Measurements from ENCODE around the gene SYTL3.

Gene SYTL3

DNA sequence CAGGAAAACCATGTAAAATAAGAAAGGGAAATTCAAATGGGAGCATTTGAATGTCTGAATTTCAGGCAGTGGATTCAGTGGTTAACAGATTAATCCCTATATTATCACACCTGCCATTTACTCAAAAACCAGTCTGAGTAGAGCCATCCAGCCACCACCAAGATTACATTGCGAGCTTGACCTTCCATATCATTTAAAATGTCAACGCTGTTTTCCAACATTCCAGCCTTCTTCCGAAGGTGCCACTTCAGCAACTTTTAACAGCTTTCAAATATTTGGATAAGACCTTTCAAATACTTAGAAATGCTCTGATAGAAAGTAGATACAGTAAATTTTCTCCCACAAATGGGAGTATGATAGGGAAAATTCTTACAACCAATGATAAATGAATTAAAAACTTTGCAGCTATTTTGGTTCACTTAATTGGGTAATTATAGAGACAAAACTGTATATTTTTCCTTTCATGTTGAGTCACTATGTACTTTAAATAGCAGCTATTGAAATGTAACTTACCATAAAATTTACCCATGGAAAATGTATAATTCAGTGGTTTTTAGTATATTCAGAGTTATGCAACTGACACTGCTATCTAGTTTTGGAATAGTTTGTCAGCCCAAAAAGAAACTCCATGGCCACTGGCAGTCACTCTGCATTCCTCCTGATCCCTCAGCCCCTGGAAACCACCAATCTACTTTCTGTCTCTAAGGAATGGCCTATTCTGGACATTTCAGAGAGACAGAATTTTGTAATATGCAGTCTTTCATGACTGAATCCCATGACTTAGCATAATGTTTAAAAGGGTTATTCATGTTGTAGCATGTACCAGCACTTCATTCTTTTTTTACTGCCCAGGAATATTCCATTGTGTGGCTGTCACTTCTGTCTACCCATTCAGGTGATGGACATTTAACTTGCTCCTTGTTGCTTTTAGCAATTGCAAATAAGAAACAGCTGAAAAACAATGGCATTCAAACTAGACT, 147.8 kb downstream of the SYTL3 start:
- TF ChIP-seq GATA1 (IDR thresholded peaks at IDR 0.05; ENCODE audit: low read depth, low read length) (no peak), POLR2A (IDR thresholded peaks at IDR 0.05; ENCODE audit: low read length) (no peak)
- DNase-seq, result no peak

DNA sequence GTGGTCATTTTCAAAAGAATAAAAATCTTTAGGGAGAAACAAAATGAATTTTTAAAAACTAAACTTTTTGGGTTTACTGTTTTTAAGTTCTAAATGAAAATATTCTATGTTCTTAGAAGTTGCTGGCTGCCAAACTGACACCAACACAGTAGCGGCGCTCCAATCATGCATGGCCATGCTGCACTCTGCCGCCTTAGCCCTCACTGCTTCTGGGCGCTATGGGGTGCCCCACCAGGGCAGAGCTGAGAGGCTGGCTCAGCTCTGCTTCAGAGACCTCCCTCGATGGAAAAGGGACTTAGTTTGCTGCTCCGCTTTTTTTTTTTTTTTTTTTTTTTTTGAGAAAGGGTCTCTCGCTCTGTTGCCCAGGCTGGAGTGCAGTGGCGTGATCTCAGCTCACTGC, 148.5 kb downstream of the SYTL3 start:
- DNase-seq, result no peak
- TF ChIP-seq POLR2A (IDR thresholded peaks at IDR 0.05; ENCODE audit: low read length), result no peak
- TF ChIP-seq GATA1 (IDR thresholded peaks at IDR 0.05; ENCODE audit: low read depth, low read length), result no peak

DNA sequence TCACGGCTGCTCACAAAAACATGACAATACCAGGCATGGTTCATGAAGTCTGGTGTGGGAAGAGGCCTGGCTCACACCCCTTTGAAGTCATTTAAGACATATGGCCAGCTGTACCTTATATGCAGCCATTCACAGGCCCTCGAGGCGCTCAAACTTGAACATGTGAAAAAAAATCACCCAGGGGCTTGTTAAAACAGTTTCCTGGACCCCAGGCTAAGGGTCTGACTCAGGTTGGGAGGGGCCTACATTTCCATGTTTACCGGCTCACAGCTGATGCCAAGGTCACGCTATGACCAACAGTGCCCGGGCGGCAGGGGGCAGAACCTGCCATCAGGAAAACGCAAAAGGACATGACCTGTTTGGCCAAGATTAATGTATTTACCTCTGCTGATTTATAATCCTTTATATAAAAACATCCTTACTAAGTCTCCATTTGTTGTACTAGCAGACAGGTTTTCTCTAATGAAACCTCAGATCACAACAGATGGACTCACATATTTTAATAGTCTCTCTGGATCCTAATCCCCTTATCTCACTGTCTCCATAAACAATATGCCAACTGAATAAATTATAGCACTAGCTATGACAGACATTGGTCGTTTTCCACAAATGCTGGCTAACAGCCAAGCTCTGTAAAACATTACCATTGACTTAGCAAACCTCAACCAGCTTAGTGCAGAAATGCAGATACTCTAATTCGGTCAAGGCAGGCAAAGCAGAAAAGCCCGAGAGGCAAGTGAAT, 149.4 kb downstream of the SYTL3 start:
- DNase-seq, result peak; percentile 22 to 25
- no peak for TF ChIP-seq GATA1 (IDR thresholded peaks at IDR 0.05; ENCODE audit: low read depth, low read length)
- TF ChIP-seq POLR2A (IDR thresholded peaks at IDR 0.05; ENCODE audit: low read length), result no peak

DNA sequence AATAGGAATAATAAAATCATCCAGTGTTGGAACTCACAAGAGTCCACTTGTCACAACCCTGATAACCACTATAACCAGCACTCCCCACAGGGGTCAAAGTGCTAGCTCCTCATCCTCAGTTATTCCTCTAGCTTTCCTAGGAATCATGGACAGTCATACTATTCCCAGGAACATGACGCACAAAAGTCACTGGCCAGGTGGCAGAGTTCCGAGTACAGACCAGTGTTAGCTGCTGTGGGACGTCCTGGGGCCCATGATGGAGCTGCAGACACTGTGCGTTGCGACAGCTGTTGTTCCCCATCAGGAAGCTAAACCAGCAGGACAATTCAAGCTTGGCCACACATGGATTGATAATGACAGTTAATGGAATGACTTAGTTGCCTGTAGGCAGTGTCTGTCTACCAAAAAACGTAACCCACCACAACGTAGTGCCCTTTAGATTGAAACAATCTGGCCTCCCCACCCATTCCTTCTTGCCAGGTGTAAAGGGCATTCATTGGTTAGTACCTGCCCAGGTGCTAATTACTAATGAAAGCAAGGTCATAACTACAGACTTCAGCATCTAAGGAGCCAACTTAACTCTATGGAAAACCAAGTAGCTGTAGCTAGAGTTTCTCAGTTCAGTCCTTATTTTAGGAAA, 151.9 kb downstream of the SYTL3 start:
- no peak for TF ChIP-seq GATA1 (IDR thresholded peaks at IDR 0.05; ENCODE audit: low read depth, low read length)
- no peak for TF ChIP-seq POLR2A (IDR thresholded peaks at IDR 0.05; ENCODE audit: low read length)
- no peak for DNase-seq

DNA sequence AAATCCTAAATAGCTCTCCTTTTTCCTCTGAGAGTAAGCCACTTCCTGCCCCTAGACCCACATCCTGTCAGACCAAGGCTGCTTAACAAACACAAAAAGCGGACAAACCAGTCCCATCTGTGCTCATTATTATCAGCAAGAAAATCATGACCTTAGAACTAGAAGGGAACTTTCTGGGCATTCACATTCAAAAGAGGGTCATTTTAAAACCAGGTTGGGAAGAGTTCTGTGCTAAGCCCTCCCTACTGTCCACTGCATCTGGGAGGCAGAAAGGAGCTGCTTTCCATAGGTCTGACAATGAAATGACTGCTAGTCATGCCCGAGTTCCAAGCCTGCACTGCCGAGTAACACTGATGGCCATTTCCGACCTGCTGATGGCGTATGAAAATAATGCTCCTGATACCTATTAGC, 153.9 kb downstream of the SYTL3 start:
- peak; percentile 35 for TF ChIP-seq POLR2A (IDR thresholded peaks at IDR 0.05; ENCODE audit: low read length)
- TF ChIP-seq GATA1 (IDR thresholded peaks at IDR 0.05; ENCODE audit: low read depth, low read length), result no peak
- DNase-seq, result peak in 1 of 2 experiments; percentile 38

DNA sequence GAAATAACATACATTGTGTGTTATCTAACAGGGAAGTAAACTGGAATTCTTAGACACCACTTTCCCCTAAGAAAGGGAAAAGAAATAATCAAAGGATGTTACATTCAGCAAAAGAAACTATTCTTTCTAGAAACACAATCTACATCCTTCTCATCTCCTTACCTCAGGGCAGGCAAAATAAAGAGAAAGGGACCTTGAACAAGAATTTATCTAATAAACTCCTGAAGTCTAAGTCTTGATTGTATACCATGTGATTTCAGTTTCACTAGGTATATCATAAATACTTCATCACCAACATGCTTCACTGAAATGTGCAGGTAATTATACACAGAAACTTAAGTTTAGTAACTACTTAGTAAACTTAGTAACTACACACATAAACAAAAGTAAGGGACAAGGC, 154.4 kb downstream of the SYTL3 start:
- TF ChIP-seq POLR2A (IDR thresholded peaks at IDR 0.05; ENCODE audit: low read length) (peak; percentile 23), GATA1 (IDR thresholded peaks at IDR 0.05; ENCODE audit: low read depth, low read length) (no peak)
- no peak for DNase-seq

DNA sequence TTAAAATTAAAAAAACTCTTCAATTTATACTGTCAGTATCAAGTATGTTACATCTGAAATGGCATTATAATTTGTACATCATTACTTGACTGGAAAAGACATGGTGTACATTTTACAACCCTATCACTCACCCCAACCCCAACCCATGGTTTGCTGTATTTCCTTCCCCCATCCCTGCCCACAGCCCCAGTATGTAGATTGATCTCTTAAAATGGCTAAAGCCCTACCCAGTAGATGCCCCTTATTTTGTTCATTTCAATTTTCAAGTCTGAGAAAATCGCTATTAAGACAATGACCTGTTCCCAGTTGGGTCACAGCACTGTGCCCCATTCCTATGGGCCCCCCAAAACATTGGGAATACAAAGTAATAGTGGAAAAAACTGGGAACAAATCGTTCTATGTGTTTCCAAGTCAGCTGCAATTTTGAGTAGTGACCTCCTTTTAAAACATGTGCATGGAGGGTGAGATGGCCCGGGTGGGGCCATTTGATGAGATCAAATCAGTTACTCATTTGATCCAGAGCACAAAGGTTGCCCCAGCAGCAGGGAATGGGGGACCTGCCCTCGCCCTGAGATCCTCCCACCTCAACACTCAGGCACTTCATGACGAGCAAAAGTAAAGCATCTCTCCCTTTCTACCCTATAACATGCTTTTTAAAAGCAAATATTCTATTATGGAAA, 156.0 kb downstream of the SYTL3 start:
- no peak for TF ChIP-seq POLR2A (IDR thresholded peaks at IDR 0.05; ENCODE audit: low read length)
- no peak for TF ChIP-seq GATA1 (IDR thresholded peaks at IDR 0.05; ENCODE audit: low read depth, low read length)
- DNase-seq, result peak; percentile 26 to 42

DNA sequence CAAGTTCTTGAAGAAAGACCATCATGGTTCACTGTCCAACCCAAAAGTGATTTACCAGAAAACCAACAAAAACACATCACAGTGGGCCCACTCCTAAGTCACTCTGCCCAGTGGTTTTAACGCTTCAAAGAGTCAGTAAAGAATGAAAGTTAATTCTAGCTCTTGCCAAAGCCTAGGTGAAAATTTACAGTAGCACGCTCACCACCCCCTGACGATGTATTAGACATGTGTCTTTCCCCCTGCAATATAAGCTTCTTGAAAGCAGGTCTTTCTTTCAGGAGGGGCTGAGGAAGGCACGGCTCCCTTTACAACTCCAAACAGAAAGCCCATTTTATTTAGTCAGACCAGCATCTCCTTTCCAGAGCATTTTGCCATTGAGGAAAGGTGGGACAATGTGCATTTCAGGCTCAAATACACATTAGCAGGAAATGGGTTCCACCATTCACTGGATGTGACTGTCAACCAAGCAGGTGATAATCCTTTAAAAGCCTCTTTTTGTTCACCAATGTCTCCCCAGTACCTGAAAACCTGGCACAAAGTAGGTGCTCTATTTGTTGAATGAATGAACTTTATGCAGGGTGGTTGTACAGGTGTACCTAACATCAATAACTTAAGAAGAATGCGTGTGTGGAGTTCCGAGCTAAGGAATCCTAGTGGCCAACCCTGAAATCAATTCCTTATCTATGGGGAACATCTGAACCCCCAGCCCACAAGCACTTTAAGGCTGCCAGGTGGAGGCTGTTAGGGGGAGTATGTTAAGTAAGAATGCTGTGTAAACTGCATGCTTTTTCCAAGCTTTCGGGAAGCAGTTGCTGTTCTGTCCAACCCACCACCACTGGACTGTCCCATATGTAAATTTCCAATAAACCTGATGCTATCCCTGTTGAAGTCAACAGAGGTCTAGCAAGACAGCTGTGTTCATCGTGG, 157.9 kb downstream of the SYTL3 start:
- TF ChIP-seq POLR2A (IDR thresholded peaks at IDR 0.05; ENCODE audit: low read length), result peak; percentile 21
- TF ChIP-seq GATA1 (IDR thresholded peaks at IDR 0.05; ENCODE audit: low read depth, low read length), result no peak
- DNase-seq, result peak in 1 of 2 experiments; percentile 24

DNA sequence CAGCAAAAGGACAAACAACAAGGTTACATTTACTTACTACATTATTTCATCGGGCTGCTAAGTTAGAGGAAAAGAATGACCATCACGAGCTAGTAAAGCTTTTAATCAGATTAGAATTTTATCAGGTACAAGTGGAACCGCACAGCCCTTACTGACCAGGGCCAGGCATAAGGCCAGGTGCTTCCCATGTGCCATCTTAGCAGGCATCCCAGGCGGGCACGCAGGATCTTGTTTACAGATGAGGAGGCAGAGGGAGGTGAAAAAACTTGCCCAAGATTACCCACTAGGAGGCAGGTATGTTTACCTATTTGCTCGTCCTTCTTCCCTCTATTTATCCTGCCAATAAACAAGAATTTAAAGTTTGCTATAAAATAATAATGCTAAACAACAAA, 158.6 kb downstream of the SYTL3 start:
- no peak for DNase-seq
- no peak for TF ChIP-seq POLR2A (IDR thresholded peaks at IDR 0.05; ENCODE audit: low read length)
- TF ChIP-seq GATA1 (IDR thresholded peaks at IDR 0.05; ENCODE audit: low read depth, low read length), result no peak

DNA sequence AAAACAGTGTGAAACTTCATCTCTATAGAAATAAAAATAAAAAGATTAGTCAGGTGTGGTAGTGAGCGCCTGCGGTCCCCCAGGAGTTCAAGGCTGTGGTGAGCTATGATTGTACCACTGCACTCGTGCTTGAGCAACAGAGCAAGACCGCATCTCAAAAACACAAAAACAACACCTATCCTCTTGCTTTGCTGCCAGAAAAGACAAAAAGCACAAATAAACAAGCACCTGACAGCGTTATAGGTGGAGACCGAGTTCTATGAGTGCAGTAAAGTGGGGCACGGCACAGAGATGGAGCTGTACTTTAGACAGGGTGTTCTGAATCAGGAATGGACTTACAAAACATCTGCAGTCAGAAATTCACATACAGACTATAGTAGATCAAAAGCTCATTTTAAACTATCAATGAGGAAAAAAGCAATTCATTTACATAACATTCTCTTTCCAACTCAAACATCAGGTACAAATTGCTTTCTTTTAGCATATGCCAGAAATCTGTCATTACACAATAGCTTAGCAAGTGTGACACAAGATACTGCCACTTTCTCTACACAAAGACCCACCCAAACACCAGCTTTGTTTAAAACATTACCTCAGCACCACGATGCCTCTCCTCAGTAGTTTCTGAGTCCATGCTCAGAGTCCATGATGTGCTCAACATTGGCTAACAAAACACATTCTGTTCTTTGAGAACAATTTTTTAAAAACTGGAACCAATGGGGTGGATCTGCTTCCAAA, 159.3 kb downstream of the SYTL3 start:
- TF ChIP-seq GATA1 (IDR thresholded peaks at IDR 0.05; ENCODE audit: low read depth, low read length), result no peak
- no peak for DNase-seq

DNA sequence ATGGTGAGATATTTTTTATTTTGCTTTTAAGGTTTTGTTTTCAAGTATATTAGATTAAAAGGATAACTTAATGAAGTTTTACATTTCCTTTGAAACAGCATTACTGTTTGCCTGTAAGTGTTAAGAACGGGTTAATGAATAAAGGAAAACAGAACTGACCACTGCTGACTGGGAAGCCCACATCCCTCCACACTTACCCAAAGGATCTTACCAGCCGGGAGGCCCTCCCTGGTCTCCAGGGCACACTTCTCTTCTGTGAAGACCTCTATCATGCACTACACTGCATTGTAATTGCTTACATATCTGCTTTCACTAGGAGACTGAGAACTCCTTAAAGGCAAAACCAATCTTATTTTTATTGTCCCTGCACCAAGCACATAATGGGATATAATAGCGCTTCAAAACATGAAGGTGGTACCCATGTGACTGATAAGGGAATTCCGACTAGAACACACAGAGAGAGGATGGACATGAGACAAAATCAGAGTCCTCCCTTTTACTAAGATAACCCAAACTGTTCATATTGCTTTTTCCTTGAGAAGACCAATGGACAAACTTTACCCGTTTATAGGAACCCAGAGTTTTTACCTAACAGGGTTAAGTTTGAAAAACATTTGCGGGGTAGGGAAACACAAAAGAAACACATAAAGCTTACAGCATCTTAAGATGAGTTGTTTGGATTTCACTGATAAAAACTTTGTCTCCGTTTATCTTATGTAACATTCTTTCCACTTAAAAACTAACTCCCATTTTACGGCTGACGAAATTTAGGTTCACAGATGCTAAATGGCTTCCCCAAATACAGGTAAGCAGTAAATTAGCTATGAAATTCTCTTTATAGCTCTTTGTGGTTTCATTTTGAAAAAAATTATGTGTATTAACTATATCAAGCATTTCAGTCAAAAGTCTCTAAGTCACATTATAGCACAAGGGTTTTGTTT, 160.6 kb downstream of the SYTL3 start:
- DNase-seq, result no peak
- TF ChIP-seq POLR2A (IDR thresholded peaks at IDR 0.05; ENCODE audit: low read length) (no peak), GATA1 (IDR thresholded peaks at IDR 0.05; ENCODE audit: low read depth, low read length) (no peak)
